ENCODE results near the gene VCAN.

- no peak for TF ChIP-seq EZH2 (IDR thresholded peaks at IDR 0.05; ENCODE audit: borderline replicate concordance, insufficient read depth, low read length, poor library complexity, severe bottlenecking)
- TF ChIP-seq CTCF (IDR thresholded peaks at IDR 0.05; ENCODE audit: poor library complexity, severe bottlenecking): no peak
- TF ChIP-seq POLR2AphosphoS5 (IDR thresholded peaks at IDR 0.05): no peak
- no peak for TF ChIP-seq EP300 (conservative IDR thresholded peaks at IDR 0.05; ENCODE audit: poor library complexity, severe bottlenecking)
- no peak for TF ChIP-seq TAF1 (IDR thresholded peaks at IDR 0.05; ENCODE audit: low read depth)
- TF ChIP-seq SMC3 (conservative IDR thresholded peaks at IDR 0.05; ENCODE audit: poor library complexity): no peak
Measured at GRCh38 chr5:83446253-83446947, 25.1 kb upstream of the VCAN start.

Measured in neural cell (in vitro differentiated cells).